Measurements from ENCODE around the gene DUSP28.
"Not testable (repeated sequence)": the region's sequence is repeated elsewhere in the genome, so short reads cannot be mapped to it uniquely, and the experiment has no call there.

The DUSP28 gene

GRCh38 chr2:240538031-240538780 lies 22.0 kb upstream of the DUSP28 start:
- no peak for ATAC-seq

GRCh38 chr2:240539101-240539500 lies 21.1 kb upstream of the DUSP28 start:
- ATAC-seq, result not testable (repeated sequence)

More at GRCh38 chr2:240538031-240538780, 22.0 kb upstream of the DUSP28 start:
- TF ChIP-seq TCF4 (CRISPR knock-in tag; IDR thresholded peaks at IDR 0.05; ENCODE audit: borderline replicate concordance) (no peak), ESRRG (CRISPR knock-in tag; IDR thresholded peaks at IDR 0.05) (no peak), BACH2 (CRISPR knock-in tag; IDR thresholded peaks at IDR 0.05; ENCODE audit: borderline replicate concordance) (no peak)

- TF ChIP-seq ZC3H10 (CRISPR knock-in tag; IDR thresholded peaks at IDR 0.05) (no peak), BACH2 (CRISPR knock-in tag; IDR thresholded peaks at IDR 0.05; ENCODE audit: borderline replicate concordance) (no peak), RARB (CRISPR knock-in tag; IDR thresholded peaks at IDR 0.05) (no peak), TSHZ2 (CRISPR knock-in tag; IDR thresholded peaks at IDR 0.05) (no peak), GLIS3 (CRISPR knock-in tag; IDR thresholded peaks at IDR 0.05) (no peak), CSRNP3 (CRISPR knock-in tag; IDR thresholded peaks at IDR 0.05) (no peak), TCF4 (CRISPR knock-in tag; IDR thresholded peaks at IDR 0.05; ENCODE audit: borderline replicate concordance) (no peak), TOX (CRISPR knock-in tag; IDR thresholded peaks at IDR 0.05; ENCODE audit: borderline replicate concordance) (no peak), ZNF8 (CRISPR knock-in tag; IDR thresholded peaks at IDR 0.05) (no peak)
- no peak for ATAC-seq
Observed at GRCh38 chr2:240539906-240540305, 20.3 kb upstream of the DUSP28 start.

GRCh38 chr2:240551288-240551687 lies 8.9 kb upstream of the DUSP28 start:
- TF ChIP-seq ZNF8 (CRISPR knock-in tag; IDR thresholded peaks at IDR 0.05) (no peak), CSDC2 (CRISPR knock-in tag; IDR thresholded peaks at IDR 0.05) (no peak), PATZ1 (CRISPR knock-in tag; IDR thresholded peaks at IDR 0.05; ENCODE audit: borderline replicate concordance) (no peak), PPARA (CRISPR knock-in tag; IDR thresholded peaks at IDR 0.05; ENCODE audit: borderline replicate concordance) (no peak), OSR1 (CRISPR knock-in tag; IDR thresholded peaks at IDR 0.05) (no peak), ISL1 (CRISPR knock-in tag; IDR thresholded peaks at IDR 0.05) (no peak), TSHZ2 (CRISPR knock-in tag; IDR thresholded peaks at IDR 0.05) (no peak), SNAI2 (CRISPR knock-in tag; IDR thresholded peaks at IDR 0.05) (no peak), ZNF70 (CRISPR knock-in tag; IDR thresholded peaks at IDR 0.05) (no peak), TOX (CRISPR knock-in tag; IDR thresholded peaks at IDR 0.05; ENCODE audit: borderline replicate concordance) (no peak), POU6F1 (CRISPR knock-in tag; IDR thresholded peaks at IDR 0.05; ENCODE audit: borderline replicate concordance, low read depth) (no peak), ZC3H10 (CRISPR knock-in tag; IDR thresholded peaks at IDR 0.05) (no peak), ZNF565 (CRISPR knock-in tag; conservative IDR thresholded peaks at IDR 0.05; ENCODE audit: low read depth) (no peak), GLIS3 (CRISPR knock-in tag; IDR thresholded peaks at IDR 0.05) (no peak), BACH2 (CRISPR knock-in tag; IDR thresholded peaks at IDR 0.05; ENCODE audit: borderline replicate concordance) (no peak), ESRRG (CRISPR knock-in tag; IDR thresholded peaks at IDR 0.05) (no peak), ZFP30 (CRISPR knock-in tag; IDR thresholded peaks at IDR 0.05) (no peak), RARB (CRISPR knock-in tag; IDR thresholded peaks at IDR 0.05) (no peak), CSRNP3 (CRISPR knock-in tag; IDR thresholded peaks at IDR 0.05) (no peak)
- no peak for ATAC-seq
